Measurements from ENCODE around the gene POP7.
"Not testable (repeated sequence)": the region's sequence is repeated elsewhere in the genome, so short reads cannot be mapped to it uniquely, and the experiment has no call there.

Gene POP7

GRCh38 chr7:100668069-100668449 is 37.9 kb upstream of the POP7 start:
- no peaks in the 10 kb centered on the region for H4K20me1 ChIP-seq (ENCODE audit: insufficient read depth)
- H3K27me3 ChIP-seq (ENCODE audit: insufficient read depth, low read depth) = peaks cover 78% of the 10 kb centered on the region
- H3K4me1 ChIP-seq (ENCODE audit: low read depth, poor library complexity, severe bottlenecking) = peaks cover 7% of the 10 kb centered on the region
- no peak overlapping the region for H3K4me3 ChIP-seq (IDR thresholded peaks at IDR 0.05; ENCODE audit: insufficient read depth, low read depth, low read length)
- no peaks in the 10 kb centered on the region for H3K36me3 ChIP-seq (ENCODE audit: insufficient read depth)
- no peak overlapping the region for H3K9ac ChIP-seq
- no peaks in the 10 kb centered on the region for H3K79me2 ChIP-seq (ENCODE audit: insufficient read depth, low read depth)
- H3K27ac ChIP-seq = no peak overlapping the region
- no peak overlapping the region for H2AFZ ChIP-seq (ENCODE audit: low read depth)
- no peak overlapping the region for H3K4me2 ChIP-seq
- no peak for TF ChIP-seq CTCF (conservative IDR thresholded peaks at IDR 0.05; ENCODE audit: low read depth, low read length)

- not testable (repeated sequence) for H3K4me1 ChIP-seq (ENCODE audit: low read depth, poor library complexity, severe bottlenecking); H2AFZ ChIP-seq (ENCODE audit: low read depth); H3K36me3 ChIP-seq (ENCODE audit: insufficient read depth); H4K20me1 ChIP-seq (ENCODE audit: insufficient read depth); H3K9ac ChIP-seq; H3K79me2 ChIP-seq (ENCODE audit: insufficient read depth, low read depth); H3K4me3 ChIP-seq (IDR thresholded peaks at IDR 0.05; ENCODE audit: insufficient read depth, low read depth, low read length); H3K27ac ChIP-seq; H3K4me2 ChIP-seq
- H3K27me3 ChIP-seq (ENCODE audit: insufficient read depth, low read depth) = peaks cover 69% of the 10 kb centered on the region
These were observed 36.8 kb upstream of the POP7 start for GRCh38 chr7:100669106-100669505.

GRCh38 chr7:100670074-100670473 is 35.8 kb upstream of the POP7 start:
- Histone ChIP-seq H3K27me3 (ENCODE audit: insufficient read depth, low read depth) (peaks cover 63% of the 10 kb centered on the region), H4K20me1 (ENCODE audit: insufficient read depth) (no peaks in the 10 kb centered on the region), H3K79me2 (ENCODE audit: insufficient read depth, low read depth) (peaks cover 8% of the 10 kb centered on the region), H2AFZ (ENCODE audit: low read depth) (no peak overlapping the region), H3K4me2 (no peak overlapping the region), H3K9ac (no peak overlapping the region), H3K27ac (no peak overlapping the region), H3K4me3 (IDR thresholded peaks at IDR 0.05; ENCODE audit: insufficient read depth, low read depth, low read length) (no peak overlapping the region), H3K36me3 (ENCODE audit: insufficient read depth) (no peaks in the 10 kb centered on the region), H3K4me1 (ENCODE audit: low read depth, poor library complexity, severe bottlenecking) (peaks cover 7% of the 10 kb centered on the region)
- TF ChIP-seq CTCF (conservative IDR thresholded peaks at IDR 0.05; ENCODE audit: low read depth, low read length) = no peak

GRCh38 chr7:100671353-100672327 is 34.3 kb upstream of the POP7 start:
- Histone ChIP-seq H3K27me3 (ENCODE audit: insufficient read depth, low read depth) (peaks cover 49% of the 10 kb centered on the region), H2AFZ (ENCODE audit: low read depth) (no peak overlapping the region), H3K27ac (no peak overlapping the region), H4K20me1 (ENCODE audit: insufficient read depth) (no peaks in the 10 kb centered on the region), H3K9ac (no peak overlapping the region), H3K79me2 (ENCODE audit: insufficient read depth, low read depth) (peaks cover 13% of the 10 kb centered on the region), H3K4me2 (no peak overlapping the region), H3K4me1 (ENCODE audit: low read depth, poor library complexity, severe bottlenecking) (peaks cover 12% of the 10 kb centered on the region), H3K4me3 (IDR thresholded peaks at IDR 0.05; ENCODE audit: insufficient read depth, low read depth, low read length) (no peak overlapping the region), H3K36me3 (ENCODE audit: insufficient read depth) (no peaks in the 10 kb centered on the region)
- TF ChIP-seq CTCF (conservative IDR thresholded peaks at IDR 0.05; ENCODE audit: low read depth, low read length) = no peak
